HEK293 (cell line): ENCODE results near the gene TCEANC2.

ENCODE experiments used
- ZNF560 ChIP-seq: fragments of 450-650 bp; formaldehyde crosslinking; IDR thresholded peaks from 2 replicates; pipeline ENCODE4 v1.5.1; 2017; ENCODE audit warnings: missing biosample characterization, missing genetic modification characterization, borderline replicate concordance
- TF ChIP-seq, protein P1 (sequence below): fragments of 450-650 bp; formaldehyde crosslinking; IDR thresholded peaks from 2 replicates; pipeline ENCODE4 v1.5.1; 2016; ENCODE audit warnings: missing biosample characterization, missing genetic modification characterization

DNA sequence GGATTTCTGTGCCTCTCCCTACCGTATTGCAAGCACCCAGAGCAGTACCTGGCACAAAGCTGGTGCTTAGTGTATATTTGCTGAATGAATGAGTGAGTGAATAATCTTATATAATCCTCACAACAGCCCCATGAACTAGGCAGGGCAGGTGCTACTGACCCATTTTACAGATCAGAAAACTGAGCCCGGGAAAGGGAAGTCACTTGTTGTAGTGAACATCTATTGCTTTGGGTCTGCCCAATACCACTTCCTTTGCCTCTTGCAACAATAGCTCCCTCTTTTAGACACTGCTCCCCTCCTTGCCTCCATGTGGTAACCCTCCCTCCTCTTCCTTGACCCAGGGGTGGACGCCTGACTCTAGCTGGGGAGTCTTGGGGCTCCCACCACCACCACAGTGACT lies 96.3 kb downstream of the TCEANC2 start:
- no peak for TF ChIP-seq ZNF560
- TF ChIP-seq, protein P1, sequence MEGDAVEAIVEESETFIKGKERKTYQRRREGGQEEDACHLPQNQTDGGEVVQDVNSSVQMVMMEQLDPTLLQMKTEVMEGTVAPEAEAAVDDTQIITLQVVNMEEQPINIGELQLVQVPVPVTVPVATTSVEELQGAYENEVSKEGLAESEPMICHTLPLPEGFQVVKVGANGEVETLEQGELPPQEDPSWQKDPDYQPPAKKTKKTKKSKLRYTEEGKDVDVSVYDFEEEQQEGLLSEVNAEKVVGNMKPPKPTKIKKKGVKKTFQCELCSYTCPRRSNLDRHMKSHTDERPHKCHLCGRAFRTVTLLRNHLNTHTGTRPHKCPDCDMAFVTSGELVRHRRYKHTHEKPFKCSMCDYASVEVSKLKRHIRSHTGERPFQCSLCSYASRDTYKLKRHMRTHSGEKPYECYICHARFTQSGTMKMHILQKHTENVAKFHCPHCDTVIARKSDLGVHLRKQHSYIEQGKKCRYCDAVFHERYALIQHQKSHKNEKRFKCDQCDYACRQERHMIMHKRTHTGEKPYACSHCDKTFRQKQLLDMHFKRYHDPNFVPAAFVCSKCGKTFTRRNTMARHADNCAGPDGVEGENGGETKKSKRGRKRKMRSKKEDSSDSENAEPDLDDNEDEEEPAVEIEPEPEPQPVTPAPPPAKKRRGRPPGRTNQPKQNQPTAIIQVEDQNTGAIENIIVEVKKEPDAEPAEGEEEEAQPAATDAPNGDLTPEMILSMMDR (tag by site-specific recombination) = no peak
